HEK293 (cell line): Measurements from ENCODE around the gene FXYD4.

Source experiments
- CTCF ChIA-PET: fragments of 350-600 bp; formaldehyde crosslinking; extraction: SDS; loops from one replicate; lab custom pipeline; 2021; ENCODE audit warnings: antibody characterized with exemption; lab: Yijun Ruan, JAX
- POLR2A ChIA-PET: fragments of 300-600 bp; formaldehyde crosslinking; extraction: SDS; loops from one replicate; lab custom pipeline; 2020; ENCODE audit warnings: antibody characterized with exemption, inconsistent platforms; lab: Yijun Ruan, JAX
- H3K27ac ChIP-seq: fragments of 200-500 bp; sonication (Bioruptor generic); 2 replicates; pipeline ENCODE4 v1.5.1; 2014; ENCODE audit warnings: low read depth, low read length, control low read depth, inconsistent platforms; ENCODE audit errors: extremely low read depth
- H3K36me3 ChIP-seq, 2 experiments: fragments of 200-500 bp in 1 of 2; sonication (Bioruptor generic) in 1 of 2; 1 replicate in 1 of 2; 2 replicates in 1 of 2; pipeline ENCODE4 v1.5.1; 2014 to 2017; ENCODE audit warnings: inconsistent platforms in 2 of 2, low read length in 2 of 2; ENCODE audit not compliant: control insufficient read depth in 2 of 2, insufficient read depth in 1 of 2
- H3K4me1 ChIP-seq: fragments of 200-500 bp; sonication (Bioruptor generic); 2 replicates; pipeline ENCODE4 v1.5.1; 2014; ENCODE audit warnings: mild to moderate bottlenecking, low read length, inconsistent platforms; ENCODE audit not compliant: control insufficient read depth, insufficient read depth
- H3K4me3 ChIP-seq: 2 replicates; pipeline ENCODE4 v1.5.1; 2011; ENCODE audit warnings: low read depth, mild to moderate bottlenecking, control low read depth, low read length, moderate library complexity
- H3K9me3 ChIP-seq: fragments of 200-500 bp; sonication (Bioruptor generic); 2 replicates; pipeline ENCODE4 v1.5.1; 2014; ENCODE audit warnings: low read depth, low read length, inconsistent platforms; ENCODE audit not compliant: control insufficient read depth, insufficient read depth
- BCL11B ChIP-seq: fragments of 450-650 bp; formaldehyde crosslinking; IDR thresholded peaks from 2 replicates; pipeline ENCODE4 v1.5.1; 2016; ENCODE audit warnings: low read depth, missing biosample characterization, missing genetic modification characterization
- GFI1B ChIP-seq: fragments of 450-650 bp; formaldehyde crosslinking; IDR thresholded peaks from 2 replicates; pipeline ENCODE4 v1.5.1; 2016; ENCODE audit warnings: missing biosample characterization, missing genetic modification characterization
- GLIS2 ChIP-seq: fragments of 450-650 bp; formaldehyde crosslinking; IDR thresholded peaks from 2 replicates; pipeline ENCODE4 v1.5.1; 2016; ENCODE audit warnings: missing biosample characterization, missing genetic modification characterization
- HOXC10 ChIP-seq: sonication (generic); formaldehyde crosslinking; IDR thresholded peaks from 2 replicates; pipeline ENCODE4 v1.8.1; 2023; ENCODE audit warnings: mild to moderate bottlenecking, missing genetic modification reagents
- PRDM1 ChIP-seq: fragments of 450-650 bp; formaldehyde crosslinking; IDR thresholded peaks from 2 replicates; pipeline ENCODE4; 2016; ENCODE audit warnings: missing biosample characterization, missing genetic modification characterization
- TRIM28 ChIP-seq: IDR thresholded peaks from 2 replicates; pipeline ENCODE4 v1.6.1; 2011; ENCODE audit warnings: low read length, control low read depth, borderline replicate concordance
- ZBTB44 ChIP-seq: fragments of 450-650 bp; IDR thresholded peaks from 2 replicates; pipeline ENCODE4 v1.5.1; 2018; ENCODE audit warnings: missing biosample characterization, mild to moderate bottlenecking, missing genetic modification characterization
- ZNF114 ChIP-seq: fragments of 450-650 bp; formaldehyde crosslinking; IDR thresholded peaks from 2 replicates; pipeline ENCODE4 v1.5.0; 2017; ENCODE audit warnings: missing biosample characterization, missing genetic modification characterization
- ZNF416 ChIP-seq: fragments of 450-650 bp; formaldehyde crosslinking; IDR thresholded peaks from 2 replicates; pipeline ENCODE4 v1.5.1; 2016; ENCODE audit warnings: missing biosample characterization, missing genetic modification characterization
- ZNF558 ChIP-seq: fragments of 450-650 bp; formaldehyde crosslinking; IDR thresholded peaks from 2 replicates; pipeline ENCODE4 v1.5.1; 2016; ENCODE audit warnings: missing biosample characterization, missing genetic modification characterization
- ZNF585B ChIP-seq: fragments of 450-650 bp; formaldehyde crosslinking; IDR thresholded peaks from 2 replicates; pipeline ENCODE4 v1.5.1; 2016; ENCODE audit warnings: missing biosample characterization, missing genetic modification characterization
- ZNF701 ChIP-seq: fragments of 450-650 bp; formaldehyde crosslinking; IDR thresholded peaks from 2 replicates; pipeline ENCODE4 v1.5.1; 2016; ENCODE audit warnings: missing biosample characterization, missing genetic modification characterization
- ZNF791 ChIP-seq: fragments of 450-650 bp; formaldehyde crosslinking; IDR thresholded peaks from 2 replicates; pipeline ENCODE4 v1.5.1; 2016; ENCODE audit warnings: missing biosample characterization, missing genetic modification characterization
- ZNF792 ChIP-seq: fragments of 450-650 bp; formaldehyde crosslinking; IDR thresholded peaks from 2 replicates; pipeline ENCODE4 v1.5.1; 2016; ENCODE audit warnings: missing biosample characterization, missing genetic modification characterization
- ZNF830 ChIP-seq: fragments of 450-650 bp; IDR thresholded peaks from 2 replicates; pipeline ENCODE4 v1.5.0; 2018; ENCODE audit warnings: missing biosample characterization, missing genetic modification characterization, low read depth, mild to moderate bottlenecking, moderate library complexity
- TF ChIP-seq, protein P1 (sequence below): fragments of 450-650 bp; formaldehyde crosslinking; IDR thresholded peaks from 2 replicates; pipeline ENCODE4 v1.5.1; 2017; ENCODE audit warnings: missing biosample characterization, missing genetic modification characterization
- TF ChIP-seq, protein P2 (sequence below): fragments of 450-650 bp; formaldehyde crosslinking; IDR thresholded peaks from 2 replicates; pipeline ENCODE4 v1.5.0; 2017; ENCODE audit warnings: missing biosample characterization, missing genetic modification characterization, borderline replicate concordance
- TF ChIP-seq, protein P3 (sequence below): fragments of 450-650 bp; formaldehyde crosslinking; IDR thresholded peaks from 2 replicates; pipeline ENCODE4 v1.5.1; 2016; ENCODE audit warnings: missing biosample characterization, missing genetic modification characterization

Gene FXYD4

GRCh38 chr10:43338117-43338516, 33.3 kb upstream of the FXYD4 start:
- TF ChIP-seq ZNF416 (no peak), BCL11B (no peak), ZNF585B (tag by site-specific recombination) (no peak), TRIM28 (no peak), ZNF701 (tag by site-specific recombination) (no peak), ZNF792 (tag by site-specific recombination) (no peak)
- TF ChIP-seq, protein P1, sequence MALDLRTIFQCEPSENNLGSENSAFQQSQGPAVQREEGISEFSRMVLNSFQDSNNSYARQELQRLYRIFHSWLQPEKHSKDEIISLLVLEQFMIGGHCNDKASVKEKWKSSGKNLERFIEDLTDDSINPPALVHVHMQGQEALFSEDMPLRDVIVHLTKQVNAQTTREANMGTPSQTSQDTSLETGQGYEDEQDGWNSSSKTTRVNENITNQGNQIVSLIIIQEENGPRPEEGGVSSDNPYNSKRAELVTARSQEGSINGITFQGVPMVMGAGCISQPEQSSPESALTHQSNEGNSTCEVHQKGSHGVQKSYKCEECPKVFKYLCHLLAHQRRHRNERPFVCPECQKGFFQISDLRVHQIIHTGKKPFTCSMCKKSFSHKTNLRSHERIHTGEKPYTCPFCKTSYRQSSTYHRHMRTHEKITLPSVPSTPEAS (tag by site-specific recombination) = no peak
- TF ChIP-seq, protein P2, sequence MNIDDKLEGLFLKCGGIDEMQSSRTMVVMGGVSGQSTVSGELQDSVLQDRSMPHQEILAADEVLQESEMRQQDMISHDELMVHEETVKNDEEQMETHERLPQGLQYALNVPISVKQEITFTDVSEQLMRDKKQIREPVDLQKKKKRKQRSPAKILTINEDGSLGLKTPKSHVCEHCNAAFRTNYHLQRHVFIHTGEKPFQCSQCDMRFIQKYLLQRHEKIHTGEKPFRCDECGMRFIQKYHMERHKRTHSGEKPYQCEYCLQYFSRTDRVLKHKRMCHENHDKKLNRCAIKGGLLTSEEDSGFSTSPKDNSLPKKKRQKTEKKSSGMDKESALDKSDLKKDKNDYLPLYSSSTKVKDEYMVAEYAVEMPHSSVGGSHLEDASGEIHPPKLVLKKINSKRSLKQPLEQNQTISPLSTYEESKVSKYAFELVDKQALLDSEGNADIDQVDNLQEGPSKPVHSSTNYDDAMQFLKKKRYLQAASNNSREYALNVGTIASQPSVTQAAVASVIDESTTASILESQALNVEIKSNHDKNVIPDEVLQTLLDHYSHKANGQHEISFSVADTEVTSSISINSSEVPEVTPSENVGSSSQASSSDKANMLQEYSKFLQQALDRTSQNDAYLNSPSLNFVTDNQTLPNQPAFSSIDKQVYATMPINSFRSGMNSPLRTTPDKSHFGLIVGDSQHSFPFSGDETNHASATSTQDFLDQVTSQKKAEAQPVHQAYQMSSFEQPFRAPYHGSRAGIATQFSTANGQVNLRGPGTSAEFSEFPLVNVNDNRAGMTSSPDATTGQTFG (tag by site-specific recombination) = no peak
- CTCF ChIA-PET = no interaction called here
- H3K27ac ChIP-seq = no peak overlapping the region
- no peak overlapping the region for H3K4me3 ChIP-seq
- no peaks in the 10 kb centered on the region for H3K36me3 ChIP-seq
- H3K4me1 ChIP-seq = no peaks in the 10 kb centered on the region
- POLR2A ChIA-PET = no interaction called here
- H3K9me3 ChIP-seq = no peaks in the 10 kb centered on the region

DNA sequence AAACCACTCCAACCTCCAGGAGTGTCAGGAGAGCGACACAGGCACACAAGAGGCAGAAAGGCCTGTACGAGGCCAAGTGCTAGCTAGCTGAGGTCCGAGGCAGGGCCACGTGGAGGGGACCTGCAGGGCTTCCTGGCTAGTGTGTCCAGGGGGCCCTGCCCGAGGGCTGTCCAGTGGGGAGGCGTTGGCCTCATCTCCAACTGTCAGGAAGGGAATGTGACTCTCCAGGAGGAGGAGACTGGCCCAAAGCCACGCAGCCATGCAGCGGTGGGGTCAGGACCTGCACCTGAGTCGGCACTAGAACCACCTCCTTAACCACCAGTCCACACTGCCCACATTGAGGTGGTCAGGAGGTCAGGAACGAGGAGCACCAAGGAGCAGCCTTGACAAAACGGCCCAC, 32.3 kb upstream of the FXYD4 start:
- CTCF ChIA-PET = no interaction called here

More for the DNA sequence above, 32.3 kb upstream of the FXYD4 start:
- Histone ChIP-seq H3K36me3 (no peaks in the 10 kb centered on the region), H3K4me1 (no peaks in the 10 kb centered on the region), H3K4me3 (no peak overlapping the region), H3K27ac (no peak overlapping the region), H3K9me3 (no peaks in the 10 kb centered on the region)
- POLR2A ChIA-PET = no interaction called here
- TF ChIP-seq GFI1B (no peak), HOXC10 (CRISPR knock-in tag) (no peak), ZNF558 (tag by site-specific recombination) (no peak), ZBTB44 (tag by site-specific recombination) (no peak), GLIS2 (tag by site-specific recombination) (no peak), ZNF114 (tag by site-specific recombination) (no peak), PRDM1 (no peak), ZNF791 (no peak), ZNF830 (no peak)
- TF ChIP-seq, protein P3, sequence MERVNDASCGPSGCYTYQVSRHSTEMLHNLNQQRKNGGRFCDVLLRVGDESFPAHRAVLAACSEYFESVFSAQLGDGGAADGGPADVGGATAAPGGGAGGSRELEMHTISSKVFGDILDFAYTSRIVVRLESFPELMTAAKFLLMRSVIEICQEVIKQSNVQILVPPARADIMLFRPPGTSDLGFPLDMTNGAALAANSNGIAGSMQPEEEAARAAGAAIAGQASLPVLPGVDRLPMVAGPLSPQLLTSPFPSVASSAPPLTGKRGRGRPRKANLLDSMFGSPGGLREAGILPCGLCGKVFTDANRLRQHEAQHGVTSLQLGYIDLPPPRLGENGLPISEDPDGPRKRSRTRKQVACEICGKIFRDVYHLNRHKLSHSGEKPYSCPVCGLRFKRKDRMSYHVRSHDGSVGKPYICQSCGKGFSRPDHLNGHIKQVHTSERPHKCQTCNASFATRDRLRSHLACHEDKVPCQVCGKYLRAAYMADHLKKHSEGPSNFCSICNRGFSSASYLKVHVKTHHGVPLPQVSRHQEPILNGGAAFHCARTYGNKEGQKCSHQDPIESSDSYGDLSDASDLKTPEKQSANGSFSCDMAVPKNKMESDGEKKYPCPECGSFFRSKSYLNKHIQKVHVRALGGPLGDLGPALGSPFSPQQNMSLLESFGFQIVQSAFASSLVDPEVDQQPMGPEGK (tag by site-specific recombination) = no peak
